Tibial nerve (tissue), 4 donors: ENCODE measurements around the gene CDKL2.

Experiments
- EP300 ChIP-seq, 2 donors: sonication (generic); formaldehyde crosslinking; IDR thresholded peaks; one replicate each; pipeline ENCODE4 v1.6.1; 2017; ENCODE audit warnings: antibody characterized with exemption in 2 of 2, mild to moderate bottlenecking in 1 of 2
- POLR2A ChIP-seq, 2 donors: fragments of 450-650 bp; IDR thresholded peaks; one replicate each; pipeline ENCODE4 v1.6.1; 2017; ENCODE audit warnings: antibody characterized with exemption in 2 of 2, mild to moderate bottlenecking in 2 of 2, moderate library complexity in 2 of 2
- TF ChIP-seq, protein P1 (sequence below), 5 experiments: fragments of 200-600 bp in 3 of 5; fragments of 450-650 bp in 2 of 5; sonication (generic) in 3 of 5; IDR thresholded peaks; one replicate each; pipeline ENCODE4 v1.5.1; 2016 to 2019; ENCODE audit warnings: antibody characterized with exemption in 5 of 5, mild to moderate bottlenecking in 3 of 5, moderate library complexity in 2 of 5

DNA sequence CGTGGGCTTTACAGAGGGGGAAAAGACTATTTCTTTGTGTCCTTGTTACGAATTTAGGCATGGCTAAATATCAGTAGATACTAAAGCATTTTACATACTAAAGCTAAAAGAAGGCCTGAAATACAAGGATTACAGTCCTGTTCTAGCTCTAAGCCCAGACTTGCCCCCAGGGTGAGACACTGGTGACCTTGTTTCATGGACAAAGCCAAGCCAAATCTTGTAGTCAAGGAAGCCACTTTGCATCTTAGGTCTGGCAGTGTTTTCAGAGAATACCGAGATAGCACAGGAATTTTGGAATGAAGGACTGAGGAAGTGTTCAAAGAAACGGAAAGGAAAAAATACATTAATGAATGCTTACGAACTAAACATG, 43.6 kb upstream of the CDKL2 start:
- TF ChIP-seq, protein P1, sequence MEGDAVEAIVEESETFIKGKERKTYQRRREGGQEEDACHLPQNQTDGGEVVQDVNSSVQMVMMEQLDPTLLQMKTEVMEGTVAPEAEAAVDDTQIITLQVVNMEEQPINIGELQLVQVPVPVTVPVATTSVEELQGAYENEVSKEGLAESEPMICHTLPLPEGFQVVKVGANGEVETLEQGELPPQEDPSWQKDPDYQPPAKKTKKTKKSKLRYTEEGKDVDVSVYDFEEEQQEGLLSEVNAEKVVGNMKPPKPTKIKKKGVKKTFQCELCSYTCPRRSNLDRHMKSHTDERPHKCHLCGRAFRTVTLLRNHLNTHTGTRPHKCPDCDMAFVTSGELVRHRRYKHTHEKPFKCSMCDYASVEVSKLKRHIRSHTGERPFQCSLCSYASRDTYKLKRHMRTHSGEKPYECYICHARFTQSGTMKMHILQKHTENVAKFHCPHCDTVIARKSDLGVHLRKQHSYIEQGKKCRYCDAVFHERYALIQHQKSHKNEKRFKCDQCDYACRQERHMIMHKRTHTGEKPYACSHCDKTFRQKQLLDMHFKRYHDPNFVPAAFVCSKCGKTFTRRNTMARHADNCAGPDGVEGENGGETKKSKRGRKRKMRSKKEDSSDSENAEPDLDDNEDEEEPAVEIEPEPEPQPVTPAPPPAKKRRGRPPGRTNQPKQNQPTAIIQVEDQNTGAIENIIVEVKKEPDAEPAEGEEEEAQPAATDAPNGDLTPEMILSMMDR (IDR thresholded peaks at IDR 0.05), result no peak
- no peak for TF ChIP-seq POLR2A (IDR thresholded peaks at IDR 0.05)
- no peak for TF ChIP-seq EP300 (IDR thresholded peaks at IDR 0.05)
